Measurements from ENCODE around the gene APBB1IP.
A peak's percentile ranks its signal among the peaks of the same experiment; 100 is the strongest.
"Not testable (repeated sequence)": the region's sequence is repeated elsewhere in the genome, so short reads cannot be mapped to it uniquely, and the experiment has no call there.

APBB1IP gene, protein sequence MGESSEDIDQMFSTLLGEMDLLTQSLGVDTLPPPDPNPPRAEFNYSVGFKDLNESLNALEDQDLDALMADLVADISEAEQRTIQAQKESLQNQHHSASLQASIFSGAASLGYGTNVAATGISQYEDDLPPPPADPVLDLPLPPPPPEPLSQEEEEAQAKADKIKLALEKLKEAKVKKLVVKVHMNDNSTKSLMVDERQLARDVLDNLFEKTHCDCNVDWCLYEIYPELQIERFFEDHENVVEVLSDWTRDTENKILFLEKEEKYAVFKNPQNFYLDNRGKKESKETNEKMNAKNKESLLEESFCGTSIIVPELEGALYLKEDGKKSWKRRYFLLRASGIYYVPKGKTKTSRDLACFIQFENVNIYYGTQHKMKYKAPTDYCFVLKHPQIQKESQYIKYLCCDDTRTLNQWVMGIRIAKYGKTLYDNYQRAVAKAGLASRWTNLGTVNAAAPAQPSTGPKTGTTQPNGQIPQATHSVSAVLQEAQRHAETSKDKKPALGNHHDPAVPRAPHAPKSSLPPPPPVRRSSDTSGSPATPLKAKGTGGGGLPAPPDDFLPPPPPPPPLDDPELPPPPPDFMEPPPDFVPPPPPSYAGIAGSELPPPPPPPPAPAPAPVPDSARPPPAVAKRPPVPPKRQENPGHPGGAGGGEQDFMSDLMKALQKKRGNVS

DNA sequence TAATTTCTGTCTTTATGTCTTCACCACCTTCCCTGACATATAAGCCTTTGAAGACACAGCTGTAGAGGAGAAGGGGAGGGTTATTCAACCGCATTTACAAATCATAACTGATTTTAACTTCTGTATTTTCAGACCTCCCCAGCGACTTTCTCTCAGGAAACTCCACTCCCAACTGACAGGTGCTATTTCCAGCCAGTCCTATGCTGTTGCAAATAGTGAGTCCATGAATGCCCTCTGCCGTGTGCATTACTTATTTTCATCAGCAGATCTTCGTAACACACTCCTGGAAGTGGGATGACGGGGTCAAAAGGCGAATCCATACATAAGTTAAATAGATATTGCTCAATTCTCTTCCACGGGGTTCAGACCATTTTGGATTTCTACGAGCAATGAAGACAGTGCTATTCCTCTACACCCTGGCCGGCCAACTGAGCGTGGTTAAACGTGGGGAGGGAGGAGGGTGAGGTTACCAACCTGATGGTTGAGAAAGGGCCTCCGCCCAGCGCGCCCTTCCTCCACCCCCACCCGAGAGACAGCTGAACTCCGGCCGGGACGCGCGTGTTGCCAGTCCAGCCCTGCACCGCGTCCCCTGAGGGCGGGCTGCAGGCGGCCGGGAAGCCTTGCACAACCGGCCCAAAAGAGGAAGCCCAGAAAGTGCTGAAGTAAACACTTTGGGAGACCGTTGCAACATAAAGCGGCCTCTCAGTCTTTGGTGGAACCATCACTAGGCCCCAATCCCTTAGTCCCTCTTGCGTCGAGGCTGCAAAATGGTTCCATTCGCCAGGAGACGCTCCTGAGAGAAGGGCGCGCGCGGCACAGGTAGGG is at the start of gene APBB1IP:
Gene APBB1IP (plus strand): TSS at position 705 of the 825 bp plus-strand sequence. CDS start 53,986 bp downstream, outside the sequence.
- DNase-seq (ENCODE audit: low spot score), result peak; percentile 56

DNA sequence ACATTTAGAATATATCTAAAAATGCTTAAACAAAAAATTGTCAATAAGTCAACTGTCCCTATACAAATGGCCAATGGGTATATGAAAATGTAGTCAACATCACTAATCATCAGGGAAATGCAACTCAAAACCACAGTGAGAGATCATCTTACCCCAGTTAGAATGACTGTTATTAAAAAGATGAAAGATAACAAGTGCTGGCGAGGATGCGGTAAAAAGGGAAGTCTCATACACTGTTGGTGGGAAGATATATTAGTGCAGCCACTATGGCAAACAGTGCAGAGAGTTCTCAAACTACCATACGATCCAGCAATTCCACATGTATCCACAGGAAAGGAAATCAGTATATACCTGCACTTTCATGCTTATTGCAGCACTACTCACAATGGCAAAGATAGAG is 48.6 kb upstream of the APBB1IP start:
- DNase-seq (ENCODE audit: low spot score), result no peak

DNA sequence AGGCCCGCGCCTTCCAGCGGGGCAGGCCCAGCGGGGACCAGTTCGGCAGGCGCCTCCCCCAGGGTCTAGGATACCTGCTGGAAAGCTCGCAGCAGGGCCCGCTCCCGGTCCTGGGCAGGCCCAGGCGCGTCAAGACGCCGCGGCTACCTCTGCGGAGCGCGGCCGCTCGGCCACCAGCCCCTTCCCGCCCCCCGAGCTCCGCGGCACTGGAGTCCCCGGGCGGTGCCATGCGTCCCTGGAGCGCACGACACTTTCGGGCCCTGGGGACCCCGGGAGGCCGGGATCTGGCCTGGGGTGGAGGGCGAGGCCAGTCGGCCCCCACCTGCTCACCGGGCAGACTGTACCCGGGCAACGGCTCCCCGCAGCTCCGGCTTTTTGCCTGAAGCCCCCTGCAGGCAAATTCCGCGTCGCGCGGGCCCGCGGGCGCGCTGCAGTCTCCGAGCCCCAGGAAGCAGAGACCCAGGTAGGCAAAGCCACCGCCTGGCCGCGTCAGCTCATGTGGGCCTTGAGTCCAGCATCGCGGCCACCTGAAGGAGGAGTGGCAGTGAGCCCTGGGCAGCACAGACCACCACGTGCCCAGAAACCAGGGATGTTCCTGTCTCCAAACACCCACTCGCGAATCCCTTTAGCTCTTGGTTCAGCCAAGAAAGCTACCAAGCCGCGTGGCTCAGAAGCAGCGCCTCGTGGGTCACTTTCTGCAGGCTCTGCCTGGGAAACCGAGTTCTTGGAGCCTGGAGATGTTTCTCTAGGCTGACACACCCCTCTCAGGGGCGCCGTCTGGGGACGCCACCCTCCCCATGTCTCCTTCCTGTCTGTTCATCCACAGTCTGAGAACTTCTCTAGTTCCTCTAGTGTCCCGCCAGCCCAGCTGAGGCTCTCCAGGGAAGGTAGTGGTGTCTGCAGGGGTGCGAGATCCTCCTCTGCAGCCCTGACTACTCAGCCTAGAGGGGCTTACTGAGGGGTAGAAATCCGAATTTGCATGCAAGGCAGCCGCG is 46.1 kb upstream of the APBB1IP start:
- peak; percentile 44 for DNase-seq (ENCODE audit: low spot score)

DNA sequence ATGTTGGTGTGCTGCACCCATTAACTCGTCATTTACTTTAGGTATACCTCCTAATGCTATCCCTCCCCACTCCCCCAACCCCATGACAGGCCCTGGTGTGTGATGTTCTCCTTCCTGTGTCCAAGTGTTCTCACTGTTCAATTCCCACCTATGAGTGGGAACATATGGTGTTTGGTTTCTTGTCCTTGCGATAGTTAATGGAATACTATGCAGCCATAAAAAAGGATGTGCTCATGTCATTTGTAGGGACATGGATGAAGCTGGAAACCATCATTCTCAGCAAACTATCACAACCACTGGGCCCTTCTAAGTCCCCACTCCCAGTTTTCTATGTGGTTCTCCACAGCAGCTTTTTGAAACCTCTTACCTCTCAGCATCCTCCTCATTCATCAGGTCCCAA is 39.8 kb upstream of the APBB1IP start:
- DNase-seq (ENCODE audit: low spot score), result not testable (repeated sequence)

DNA sequence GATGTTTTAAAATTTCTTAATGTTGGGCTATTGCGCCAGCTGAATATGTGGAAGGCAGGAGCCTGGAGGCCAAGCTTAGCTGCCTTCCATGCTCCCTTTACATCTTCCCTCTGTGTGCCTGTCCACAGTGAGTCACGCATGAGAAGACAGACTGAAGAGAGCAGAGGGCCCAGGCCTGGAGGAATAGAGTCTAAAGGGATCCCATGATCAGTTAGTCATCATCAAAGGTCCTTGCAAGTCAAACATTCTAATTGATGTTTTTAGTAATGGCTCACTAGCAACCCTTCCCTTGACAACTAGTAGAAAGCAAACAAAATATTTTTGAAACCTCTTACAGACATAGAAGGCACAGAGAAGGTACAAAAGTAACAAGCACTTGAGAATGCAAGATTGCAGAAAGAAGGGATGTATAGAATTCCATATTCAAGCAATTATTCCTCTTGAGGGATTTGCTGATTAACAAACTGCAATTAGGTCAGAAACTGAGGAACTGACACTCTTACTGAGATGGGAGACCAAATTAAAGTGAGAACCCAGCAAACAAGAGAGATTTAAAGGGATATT is 30.7 kb upstream of the APBB1IP start:
- no peak for DNase-seq (ENCODE audit: low spot score)

DNA sequence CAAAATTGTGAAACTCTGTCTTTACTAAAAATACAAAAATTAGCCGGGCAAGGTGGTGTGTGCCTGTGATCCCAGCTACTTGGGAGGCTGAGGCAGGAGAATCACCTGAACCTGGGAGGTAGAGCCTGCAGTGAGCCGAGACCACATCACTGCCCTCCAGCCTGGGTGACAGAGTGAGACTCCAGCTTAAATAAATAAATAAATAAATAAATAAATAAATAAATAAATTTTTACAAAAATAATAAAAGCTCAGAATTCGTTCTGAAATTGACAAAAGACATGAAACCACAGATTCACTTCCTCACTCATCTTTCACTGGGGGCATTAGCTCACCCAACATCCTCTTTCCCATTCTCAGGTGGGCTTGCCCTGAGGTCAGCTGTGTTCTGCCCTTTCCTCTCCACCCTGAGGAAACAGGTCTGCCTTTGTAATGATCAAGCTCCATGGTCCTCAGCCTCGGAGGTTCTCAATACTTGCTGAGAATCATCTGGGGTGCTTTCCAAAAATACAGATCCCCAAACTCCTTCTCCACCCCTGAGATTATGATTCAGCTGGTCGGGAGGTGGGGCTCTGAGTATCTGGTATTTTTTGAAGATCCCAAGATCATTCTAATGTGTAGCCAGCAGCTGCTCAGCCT is 29.2 kb upstream of the APBB1IP start:
- DNase-seq (ENCODE audit: low spot score), result no peak

DNA sequence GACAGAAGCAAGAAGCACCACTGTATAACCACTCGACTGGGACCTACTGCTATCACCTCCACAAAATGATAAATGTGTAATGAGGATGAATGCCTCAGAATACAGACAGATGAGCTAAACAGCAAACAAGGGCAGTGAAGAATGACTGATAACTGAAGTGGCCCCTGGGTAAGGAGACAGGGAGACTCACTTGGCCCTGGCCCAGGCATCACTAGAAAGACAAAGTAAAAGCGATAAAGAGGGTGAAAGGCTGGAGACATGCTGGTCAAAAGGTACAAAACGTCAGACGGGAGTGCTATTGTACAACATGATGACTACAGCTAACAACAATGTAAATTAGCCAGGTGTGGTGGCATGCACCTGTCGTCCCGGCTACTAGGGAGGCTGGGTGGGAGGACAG is 27.8 kb upstream of the APBB1IP start:
- no peak for DNase-seq (ENCODE audit: low spot score)

DNA sequence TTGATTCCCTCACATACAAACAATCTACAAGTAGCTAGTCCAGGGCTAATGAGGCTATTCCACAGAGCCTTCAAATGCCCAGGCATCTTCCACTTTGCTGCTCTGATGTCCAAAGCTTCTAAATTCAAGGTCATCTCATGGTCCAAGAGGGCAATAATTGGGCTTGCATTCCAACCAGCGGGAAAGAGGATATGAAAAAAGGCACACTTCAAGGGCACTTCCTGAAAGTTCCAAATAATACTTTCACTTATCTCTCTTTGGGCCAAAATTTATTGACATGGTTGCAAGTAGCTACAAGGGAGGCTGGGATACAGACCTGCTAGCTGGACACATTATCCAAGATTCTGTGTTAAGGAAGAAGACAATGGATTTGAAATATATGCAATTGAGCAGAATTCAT is 25.2 kb upstream of the APBB1IP start:
- DNase-seq (ENCODE audit: low spot score), result no peak

DNA sequence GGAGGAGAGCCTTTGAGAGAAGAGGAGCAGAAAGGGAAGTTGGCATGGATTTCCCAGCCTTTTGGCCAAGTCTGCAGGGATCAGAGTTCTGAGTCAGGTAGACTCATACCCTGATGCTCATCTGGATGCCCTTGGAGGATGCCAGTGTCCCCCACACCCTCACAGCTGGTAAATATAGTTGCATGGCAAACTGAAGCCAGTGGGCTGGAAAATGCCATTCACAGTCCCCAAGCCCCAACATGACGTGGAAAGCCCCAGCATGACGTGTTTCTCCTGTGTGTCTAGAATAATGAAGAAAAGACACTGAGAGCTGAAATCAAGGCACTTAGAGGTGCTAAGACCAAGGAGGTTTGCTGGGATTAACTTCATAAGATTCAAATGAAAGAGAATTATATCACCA is 24.8 kb upstream of the APBB1IP start:
- no peak for DNase-seq (ENCODE audit: low spot score)

DNA sequence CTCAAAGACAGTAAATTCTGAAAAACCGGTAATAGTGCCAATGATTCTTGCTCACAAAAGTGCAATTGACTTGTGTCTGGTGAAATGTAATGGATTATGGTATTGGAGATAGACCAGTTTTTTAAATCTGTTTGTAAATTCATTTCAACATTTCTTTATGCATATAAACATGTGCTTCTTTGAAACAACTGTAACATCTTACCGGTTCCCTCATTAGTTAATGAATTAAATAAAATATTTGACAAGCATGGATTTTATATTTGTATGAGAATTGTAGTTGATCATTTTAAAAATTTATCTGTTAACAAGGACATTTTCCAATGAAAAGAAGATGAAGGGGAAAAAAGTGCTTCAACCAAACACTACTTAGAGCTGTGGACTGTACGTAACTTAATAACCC is 21.0 kb upstream of the APBB1IP start:
- no peak for DNase-seq (ENCODE audit: low spot score)

DNA sequence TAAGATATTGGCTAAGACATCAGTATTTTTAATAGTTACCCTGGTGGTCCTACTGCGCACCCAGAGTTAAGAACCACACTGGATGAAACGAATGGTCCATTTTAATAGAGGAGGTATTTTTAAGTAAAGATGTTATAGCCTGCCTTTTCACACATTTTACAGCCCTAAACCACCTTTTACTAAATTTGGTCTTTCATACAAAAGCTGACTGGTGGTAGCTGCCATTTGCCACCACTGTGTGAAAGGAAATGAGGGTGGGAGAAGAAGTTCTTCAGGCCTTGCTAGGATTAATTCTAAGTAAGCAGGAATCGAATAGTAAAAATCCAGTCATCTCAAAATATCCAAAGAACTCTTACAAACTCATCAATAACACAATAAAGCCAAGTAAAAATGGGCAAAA is 15.2 kb upstream of the APBB1IP start:
- DNase-seq (ENCODE audit: low spot score), result no peak

DNA sequence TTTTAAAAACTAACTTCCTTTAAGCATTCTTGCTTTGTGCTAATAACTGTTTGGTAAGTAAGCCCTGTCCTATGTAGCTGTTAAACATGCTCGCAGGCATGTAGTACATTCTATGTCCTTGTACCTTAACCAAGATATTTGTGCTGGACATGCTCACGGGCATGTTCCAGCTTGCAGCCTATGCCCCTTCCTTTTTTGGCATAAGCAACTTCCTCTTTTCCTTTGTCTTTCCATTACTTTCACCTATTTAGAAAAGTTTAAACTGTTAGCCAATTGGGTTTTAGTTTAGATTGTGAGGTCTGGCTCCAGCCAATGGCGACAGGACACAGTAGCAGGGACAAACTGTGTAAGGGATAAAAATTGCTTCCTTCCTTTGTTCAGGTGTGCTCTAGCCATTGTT is 14.4 kb upstream of the APBB1IP start:
- no peak for DNase-seq (ENCODE audit: low spot score)

DNA sequence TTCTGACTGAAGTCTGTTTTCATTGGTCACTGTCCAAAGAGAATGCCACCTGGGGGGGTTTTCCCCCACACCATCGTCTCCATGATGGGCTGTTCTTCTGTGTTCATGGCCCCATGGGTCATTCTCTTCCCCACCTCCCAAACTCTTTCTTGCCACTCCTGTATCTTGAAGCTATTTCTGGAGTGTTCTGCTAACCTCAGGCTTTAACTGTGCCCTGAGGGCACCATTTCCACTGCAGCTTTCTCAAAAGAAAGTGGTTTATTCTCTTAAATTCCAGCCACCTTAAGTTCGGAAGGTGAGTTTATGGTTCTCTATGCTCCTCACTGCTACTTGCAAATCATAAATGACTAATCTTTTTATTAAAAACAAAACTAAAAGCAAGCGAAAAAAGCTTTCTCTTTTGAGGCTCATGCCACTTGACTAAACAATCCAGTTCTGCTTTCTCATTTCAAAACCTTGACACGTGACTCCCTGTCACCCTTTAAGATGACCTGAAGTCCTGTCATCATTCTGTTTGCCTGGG is 7.4 kb upstream of the APBB1IP start:
- peak; percentile 21 for DNase-seq (ENCODE audit: low spot score)

DNA sequence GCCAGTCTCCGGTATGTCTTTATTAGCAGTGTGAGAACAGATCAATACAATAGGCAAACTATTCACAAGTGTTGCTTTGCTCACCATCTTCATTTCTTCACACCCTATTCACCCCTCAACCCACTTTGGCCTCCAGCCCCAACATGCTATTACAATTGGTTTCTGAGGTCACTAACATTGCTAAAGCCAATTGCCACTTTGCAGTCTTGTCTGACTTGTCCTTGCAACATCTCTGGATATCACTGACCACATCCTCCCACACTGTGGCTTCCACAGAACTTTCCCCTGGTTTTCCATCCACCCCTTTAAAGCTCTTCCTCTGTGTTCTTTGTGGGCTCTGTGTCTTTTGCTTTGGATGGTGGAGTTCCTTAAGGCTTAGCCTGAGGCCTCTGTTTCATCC is 5.2 kb upstream of the APBB1IP start:
- DNase-seq (ENCODE audit: low spot score), result no peak

DNA sequence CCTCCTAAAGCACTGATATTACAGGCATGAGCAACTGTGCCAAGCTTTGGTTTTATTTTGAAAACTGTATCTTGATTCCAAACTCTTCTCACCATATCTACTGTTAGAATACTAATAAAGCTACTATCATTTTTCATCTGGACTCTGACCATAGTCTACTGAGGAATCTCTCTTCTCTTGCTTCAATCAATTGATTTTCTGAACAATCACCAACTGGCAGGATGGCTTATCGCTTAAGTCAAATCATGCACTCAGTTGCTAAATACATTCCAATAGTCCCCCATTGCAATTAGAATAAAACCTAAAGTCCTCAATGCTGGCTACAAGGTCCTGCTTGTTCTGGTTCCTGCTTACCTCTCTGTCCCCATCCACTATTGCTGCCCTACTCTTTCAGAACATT is 2.3 kb upstream of the APBB1IP start:
- DNase-seq (ENCODE audit: low spot score), result no peak

DNA sequence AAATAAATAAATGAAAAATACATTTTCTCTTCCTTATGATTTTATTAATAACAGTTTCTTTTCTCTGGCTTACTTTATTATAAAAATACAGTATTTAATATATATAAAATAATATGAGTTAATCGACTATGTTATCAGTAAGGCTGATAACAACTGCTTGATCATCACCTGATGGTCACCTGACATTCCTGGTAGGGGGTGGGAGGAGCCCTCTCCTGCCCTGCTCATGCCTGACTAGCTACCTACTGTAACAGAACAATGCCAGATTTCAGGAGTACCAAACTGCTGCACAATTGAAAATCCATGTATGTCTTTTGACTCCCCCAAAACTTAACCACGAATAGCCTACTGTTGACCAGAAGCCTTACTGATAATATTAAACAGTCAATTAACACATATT is 1.3 kb upstream of the APBB1IP start:
- DNase-seq (ENCODE audit: low spot score), result no peak

DNA sequence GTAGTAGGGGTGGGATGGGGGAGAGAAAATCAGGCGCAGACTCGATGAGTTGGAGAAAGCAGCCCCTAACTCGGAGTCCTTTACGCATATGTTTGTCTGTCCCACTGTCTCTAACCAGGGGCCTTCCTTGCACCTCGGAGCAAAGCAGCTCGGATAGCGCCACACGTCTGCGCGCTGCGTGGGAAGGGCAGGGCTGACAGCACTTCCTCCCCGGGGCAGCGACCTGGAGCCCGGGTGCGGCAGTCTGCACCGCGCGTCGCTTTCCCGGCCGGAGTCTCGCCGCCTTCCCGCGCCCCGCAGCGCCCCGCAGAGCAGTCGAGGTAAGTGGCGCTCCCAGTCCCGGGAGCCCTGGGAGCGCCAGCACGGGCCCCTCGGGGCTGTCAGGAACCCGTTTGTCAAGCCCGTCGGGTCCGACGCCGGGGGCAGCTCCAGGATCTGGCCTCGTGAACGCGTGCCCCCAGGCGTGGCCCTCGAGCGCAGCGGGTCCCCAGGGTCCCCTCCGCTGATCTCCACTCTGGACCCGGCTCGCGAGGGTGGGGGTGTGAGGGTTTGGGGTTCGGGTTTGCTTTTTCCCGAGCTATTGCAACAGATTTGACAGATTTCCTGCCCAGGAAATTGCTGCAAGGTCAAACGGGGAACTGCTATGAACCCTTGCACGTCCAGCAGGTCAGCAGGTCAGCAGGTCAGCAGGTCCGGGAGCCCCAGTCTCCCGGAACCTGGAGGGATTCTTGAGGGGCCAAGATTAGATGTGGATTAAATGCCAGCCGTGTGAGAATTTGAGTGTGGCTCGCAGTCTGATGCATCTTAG is 597 bp downstream of the APBB1IP start:
- DNase-seq (ENCODE audit: low spot score), result no peak

DNA sequence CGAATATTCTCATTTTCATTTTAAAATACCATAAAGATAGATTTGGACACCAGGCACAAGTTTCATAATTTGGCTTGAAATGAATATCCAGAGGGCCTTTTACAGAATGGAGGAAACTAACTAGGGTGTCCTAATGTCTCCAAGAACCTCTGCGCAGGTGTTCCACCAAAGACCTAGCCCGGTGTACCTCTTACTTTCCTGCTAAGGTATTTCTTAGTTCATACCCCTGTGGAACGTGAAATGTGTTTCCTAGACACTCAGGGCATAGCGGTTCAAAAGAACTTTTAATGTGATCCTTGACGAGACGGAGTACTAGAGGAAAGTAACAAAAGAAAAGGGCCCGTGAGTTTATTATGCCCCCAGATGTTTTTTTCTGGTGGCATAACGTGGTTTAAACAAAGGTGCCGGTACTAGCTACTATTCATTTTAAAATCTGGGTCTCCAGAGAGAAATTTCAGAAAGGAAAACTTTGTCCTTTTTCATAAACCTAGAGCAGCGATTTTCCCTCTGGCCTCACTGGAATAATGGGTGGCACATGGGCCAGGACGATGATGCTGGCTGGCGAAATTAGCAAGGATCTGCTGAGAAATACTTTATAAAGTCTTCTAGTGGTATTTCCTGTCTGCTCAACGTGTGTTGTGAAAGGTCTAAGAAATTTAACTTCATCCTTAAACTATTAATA is 1.4 kb downstream of the APBB1IP start:
- DNase-seq (ENCODE audit: low spot score), result no peak

DNA sequence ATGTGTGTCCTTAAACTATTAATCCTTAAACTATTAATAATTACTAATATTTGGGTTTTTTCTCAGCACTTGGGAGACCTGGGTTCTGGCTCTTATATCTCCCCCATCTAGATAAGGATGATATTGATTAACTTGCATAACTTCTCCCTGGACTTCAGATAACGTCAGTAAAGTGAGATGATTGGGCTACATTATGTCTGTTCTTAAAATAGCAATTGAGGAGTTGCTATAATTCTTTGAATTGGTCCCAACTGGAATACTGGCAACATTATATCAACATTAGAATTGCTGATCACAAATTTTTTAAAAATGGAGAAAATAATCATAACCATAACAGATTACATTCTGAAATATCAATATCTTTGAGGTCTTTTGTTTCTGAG is 1.9 kb downstream of the APBB1IP start:
- no peak for DNase-seq (ENCODE audit: low spot score)

Data from globus pallidus (tissue), 1 donor.